Panc1 (cell line): ENCODE data around the gene IRF2. TPM values are rescaled to one million over a fixed set of nuclear protein-coding genes. Genes with fewer than 3 reads are reported as not detected.

Experiments used
- ATAC-seq: fragments of 200-7000 bp; cut with Tn5 transposase; 2 replicates; pipeline ENCODE4 v1.9.1; 2020; ENCODE audit warnings: mild to moderate bottlenecking, moderate library complexity
- BruUV-seq: library from RNA; stranded (reverse); fragments of 400-500 nt; replicated peaks from 2 replicates; lab custom pipeline; 2021; lab: Mats Ljungman, UMichigan
- CTCF ChIA-PET: fragments of 300-600 bp; sonication (Branson Sonifier 250); formaldehyde crosslinking; loops from one replicate; lab custom pipeline; 2022; ENCODE audit warnings: antibody characterized with exemption; lab: Charles Lee
- POLR2A ChIA-PET: fragments of 300-600 bp; sonication (Branson Sonifier 250); formaldehyde crosslinking; loops from one replicate; lab custom pipeline; 2022; ENCODE audit warnings: antibody characterized with exemption; lab: Charles Lee
- DNase-seq: peaks from one replicate; pipeline ENCODE4 v3.0.0-alpha.2; 2010; ENCODE audit warnings: low read depth, low spot score
- H3K27ac ChIP-seq: 2 replicates; pipeline ENCODE4 v1.5.1; 2011; ENCODE audit warnings: mild to moderate bottlenecking, low read length, inconsistent platforms
- H3K27me3 ChIP-seq: fragments of 200-500 bp; sonication (Bioruptor generic); 2 replicates; pipeline ENCODE4 v1.6.0; 2014; ENCODE audit warnings: low read length, inconsistent platforms; ENCODE audit not compliant: control insufficient read depth, insufficient read depth
- H3K36me3 ChIP-seq: fragments of 200-500 bp; sonication (Bioruptor generic); 2 replicates; pipeline ENCODE4 v1.5.1; 2014; ENCODE audit warnings: inconsistent platforms, mild to moderate bottlenecking, low read length, moderate library complexity; ENCODE audit not compliant: control insufficient read depth, insufficient read depth
- H3K4me1 ChIP-seq: 2 replicates; pipeline ENCODE4 v1.5.1; 2011; ENCODE audit warnings: inconsistent platforms, mild to moderate bottlenecking, low read length, moderate library complexity; ENCODE audit not compliant: control insufficient read depth, insufficient read depth
- H3K4me3 ChIP-seq, 2 experiments: 2 replicates each; pipeline ENCODE4 v1.5.1; 2011 to 2012; ENCODE audit warnings: low read depth in 2 of 2, low read length in 2 of 2, mild to moderate bottlenecking in 2 of 2, inconsistent platforms in 1 of 2, moderate library complexity in 1 of 2
- H3K9me3 ChIP-seq: fragments of 200-500 bp; sonication (Bioruptor generic); 2 replicates; pipeline ENCODE4 v1.5.1; 2014; ENCODE audit warnings: low read depth, mild to moderate bottlenecking, inconsistent platforms, low read length, moderate library complexity; ENCODE audit not compliant: control insufficient read depth, insufficient read depth
- CTCF ChIP-seq: fragments of 450-650 bp; IDR thresholded peaks from 2 replicates; pipeline ENCODE4 v1.5.1; 2017; ENCODE audit warnings: mild to moderate bottlenecking
- POLR2AphosphoS5 ChIP-seq: IDR thresholded peaks from 2 replicates; pipeline ENCODE4 v1.6.1; 2012; ENCODE audit warnings: mild to moderate bottlenecking, low read depth, low read length, moderate library complexity
- REST ChIP-seq, 2 experiments: IDR thresholded peaks; 2 replicates each; pipeline ENCODE4 v1.6.1; 2011 to 2012; ENCODE audit warnings: low read depth in 2 of 2, control low read depth in 1 of 2, low read length in 1 of 2, mild to moderate bottlenecking in 1 of 2, moderate library complexity in 1 of 2; ENCODE audit not compliant: insufficient read depth in 1 of 2
- SIN3A ChIP-seq: IDR thresholded peaks from 2 replicates; pipeline ENCODE4 v1.6.1; 2012; ENCODE audit warnings: low read depth, mild to moderate bottlenecking, low read length, moderate library complexity, borderline replicate concordance; ENCODE audit not compliant: insufficient read depth
- TCF7L2 ChIP-seq: IDR thresholded peaks from 2 replicates; pipeline ENCODE4 v1.6.1; 2011; ENCODE audit warnings: mild to moderate bottlenecking, low read depth, low read length, inconsistent platforms
- in situ Hi-C: cut with HindIII; loops from 2 replicates; pipeline ENCODE4 v1.10.0; 2016; ENCODE audit warnings: low sequenced_read_pairs, low pct_unique_long_range_greater_than_20kb
- intact Hi-C: fragments of 100-400 bp; cut with micrococcal nuclease; formaldehyde crosslinking; loops from one replicate; pipeline ENCODE4 v1.10.0; 2022; ENCODE audit not compliant: unreplicated experiment
- total RNA-seq: library from RNA; stranded (reverse); gene quantifications from one replicate; pipeline ENCODE4 v1.2.1, GENCODE V29; 2021; ENCODE audit not compliant: unreplicated experiment

The IRF2 gene
- total RNA-seq, 1 experiment from 2014 or later = 16.2 TPM

- Histone ChIP-seq H3K4me1 (no peaks in the 10 kb centered on the region), H3K4me3 (no peak overlapping the region), H3K36me3 (no peaks in the 10 kb centered on the region; the same call in 1 of the 2 replicates), H3K27ac (no peak overlapping the region), H3K9me3 (no peaks in the 10 kb centered on the region), H3K27me3 (no peaks in the 10 kb centered on the region)
- POLR2A ChIA-PET = no interaction called here
- BruUV-seq = no TSS peak
- CTCF ChIA-PET = no interaction called here
- no peak for ATAC-seq
- no peak for TF ChIP-seq SIN3A
- no peak for TF ChIP-seq POLR2AphosphoS5
- no peak for TF ChIP-seq CTCF
- TF ChIP-seq TCF7L2 = no peak
- TF ChIP-seq REST (IDR thresholded peaks at IDR 0.05; ENCODE audit: insufficient read depth in 1 of 2, low read depth in 2 of 2, low read length in 1 of 2) = no peak
- intact Hi-C loops = no loop called here
- in situ Hi-C loops = no loop called here
- no peak for DNase-seq
Measured at GRCh38 chr4:184395971-184396391, 78.4 kb downstream of the IRF2 start.

- no TSS peak for BruUV-seq
- DNase-seq (no peak), ATAC-seq (no peak)
- CTCF ChIA-PET = interaction anchor here (0.6 kb wide), 1 partner anchor 449 kb away, joined by 8 read pairs; no protein-coding TSS in a partner anchor
- Histone ChIP-seq H3K9me3 (no peaks in the 10 kb centered on the region), H3K4me3 (no peak overlapping the region), H3K36me3 (no peaks in the 10 kb centered on the region; the same call in 1 of the 2 replicates), H3K4me1 (no peaks in the 10 kb centered on the region), H3K27ac (no peak overlapping the region), H3K27me3 (no peaks in the 10 kb centered on the region)
- in situ Hi-C loops (no loop called here), intact Hi-C loops (no loop called here)
- TF ChIP-seq CTCF (no peak), REST (IDR thresholded peaks at IDR 0.05; ENCODE audit: insufficient read depth in 1 of 2, low read depth in 2 of 2, low read length in 1 of 2) (no peak), POLR2AphosphoS5 (no peak), SIN3A (no peak), TCF7L2 (no peak)
- POLR2A ChIA-PET = no interaction called here
Measured at GRCh38 chr4:184395451-184395917, 78.9 kb downstream of the IRF2 start.
